Measurements from ENCODE around the gene FAM78B. TPM values are rescaled to one million over a fixed set of nuclear protein-coding genes. Genes with fewer than 3 reads are reported as not detected.

FAM78B gene
- total and polyA plus RNA-seq, 2 of the 8 experiments (the other 6 are each of a cell fraction or from before 2014, with no cell fraction given): 2.3 to 3.6 TPM

DNA sequence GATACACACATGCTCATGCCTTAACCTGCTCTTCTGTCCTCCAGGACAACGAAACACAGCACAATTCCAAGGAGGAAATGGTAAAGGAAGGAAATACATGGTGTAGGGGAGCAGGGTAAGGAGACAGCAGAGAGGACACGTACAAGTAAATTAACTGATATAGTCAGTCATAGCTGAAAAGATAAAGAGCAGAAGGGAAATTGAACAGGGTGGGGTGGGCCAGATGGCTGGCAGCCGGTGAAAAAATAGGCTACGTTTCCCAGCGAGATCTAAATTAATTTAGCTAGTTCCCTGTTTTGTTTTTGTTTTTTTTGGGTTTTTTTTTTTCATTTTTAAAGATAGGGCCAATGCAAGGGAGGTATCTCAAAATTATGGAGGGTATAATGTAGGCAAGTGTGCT is 109.2 kb downstream of the FAM78B start:
- H4K91ac ChIP-seq (replicated peaks; ENCODE audit: insufficient read length, low read length): no peak overlapping the region
- no peaks in the 10 kb centered on the region for H3K36me3 ChIP-seq (ENCODE audit: control insufficient read depth in 2 of 4, insufficient read depth in 4 of 4, low read length in 3 of 4)
- H3K14ac ChIP-seq (ENCODE audit: insufficient read length): no peak overlapping the region
- no peak overlapping the region for H4K8ac ChIP-seq (ENCODE audit: extremely low read depth, insufficient read depth, low read length)
- H3K79me2 ChIP-seq (ENCODE audit: control insufficient read depth in 1 of 2, insufficient read depth in 2 of 2, low read length in 2 of 2): no peaks in the 10 kb centered on the region
- DNase-seq (ENCODE audit: low read depth in 1 of 2, low spot score in 2 of 2) (no peak), FAIRE-seq (no peak)
- H3K4me1 ChIP-seq (replicated peaks in 1 of 4; ENCODE audit: control insufficient read depth in 3 of 4, insufficient read depth in 4 of 4, low read length in 3 of 4): no peaks in the 10 kb centered on the region
- H3K23me2 ChIP-seq (ENCODE audit: low read depth, low read length): no peaks in the 10 kb centered on the region
- H4K20me1 ChIP-seq (replicated peaks in 1 of 2; ENCODE audit: control insufficient read depth in 1 of 2, insufficient read depth in 2 of 2, low read length in 2 of 2): no peaks in the 10 kb centered on the region
- H3K79me1 ChIP-seq (ENCODE audit: low read depth, low read length): no peaks in the 10 kb centered on the region
- H4K5ac ChIP-seq (ENCODE audit: insufficient read length, low read depth, low read length): no peak overlapping the region
- H3K18ac ChIP-seq (ENCODE audit: extremely low read depth, low read length): no peak overlapping the region
- H3K9me3 ChIP-seq (ENCODE audit: insufficient read depth in 2 of 2, low read depth in 1 of 2, low read length in 1 of 2): no peaks in the 10 kb centered on the region
- H3K23ac ChIP-seq (ENCODE audit: insufficient read length): no peak overlapping the region
- H2AFZ ChIP-seq (ENCODE audit: low read length): no peak overlapping the region
- no peak overlapping the region for H2BK12ac ChIP-seq (ENCODE audit: low read depth, low read length)
- ChIA-PET POLR2A (ENCODE audit: partially characterized antibody) (no interaction called here), CTCF (ENCODE audit: partially characterized antibody) (no interaction called here)
- H3K27ac ChIP-seq (ENCODE audit: low read depth, low read length): no peak overlapping the region
- no peak overlapping the region for H2BK5ac ChIP-seq (ENCODE audit: low read depth, low read length)
- H3K9ac ChIP-seq (replicated peaks in 1 of 4; ENCODE audit: extremely low read depth in 1 of 4, low read depth in 3 of 4, low read length in 3 of 4): no peak overlapping the region; a peak in 1 of 7 replicates
- no peak overlapping the region for H3K56ac ChIP-seq (replicated peaks; ENCODE audit: insufficient read length, low read depth, low read length)
- WGBS, 2 experiments (ENCODE audit: extremely low coverage in 1 of 2, insufficient coverage in 1 of 2, insufficient read length in 1 of 2, insufficient replicate concordance in 2 of 2, low coverage in 1 of 2, low lambda C conversion rate in 2 of 2, missing lambda C conversion rate in 1 of 2): 87% methylated on average over 5 of the region's 5 CpGs; no CpG with 5 or more reads in 1 of the 2 experiments
- no peaks in the 10 kb centered on the region; a peak in 1 of 7 replicates for H3K27me3 ChIP-seq (replicated peaks in 1 of 4; ENCODE audit: control insufficient read depth in 3 of 4, extremely low read depth in 1 of 4, insufficient read depth in 3 of 4, low read length in 3 of 4)
- TF ChIP-seq RAD21 (IDR thresholded peaks at IDR 0.05 in 1 of 2, conservative IDR thresholded peaks at IDR 0.05 in 1 of 2; ENCODE audit: low read depth in 2 of 2, low read length in 2 of 2) (no peak), EGR1 (IDR thresholded peaks at IDR 0.05; ENCODE audit: borderline replicate concordance, low read depth, low read length) (no peak), TAF7 (optimal IDR thresholded peaks at IDR 0.05; ENCODE audit: borderline replicate concordance, low read depth, low read length) (no peak), KDM1A (IDR thresholded peaks at IDR 0.05; ENCODE audit: borderline replicate concordance, low read length) (no peak), NANOG (IDR thresholded peaks at IDR 0.05; ENCODE audit: insufficient read depth, low read depth, low read length, poor library complexity, severe bottlenecking) (no peak), BRCA1 (IDR thresholded peaks at IDR 0.05; ENCODE audit: low read depth, low read length) (no peak)
- no peak overlapping the region for H2AK5ac ChIP-seq (ENCODE audit: low read depth, low read length)
- no peak overlapping the region for H2BK20ac ChIP-seq (ENCODE audit: low read length)
- no peak overlapping the region for H2BK15ac ChIP-seq (ENCODE audit: low read length)
- H2BK120ac ChIP-seq (replicated peaks; ENCODE audit: low read depth, low read length): no peak overlapping the region
- H3K4ac ChIP-seq (replicated peaks; ENCODE audit: insufficient read length, low read depth, low read length): no peak overlapping the region
- no peak overlapping the region for H3K4me3 ChIP-seq (ENCODE audit: extremely low read depth in 1 of 4, insufficient read depth in 2 of 4, low read depth in 3 of 4, low read length in 4 of 4)
- no peak overlapping the region for H3K4me2 ChIP-seq (ENCODE audit: insufficient read depth in 1 of 2, low read depth in 2 of 2, low read length in 2 of 2)
